ENCODE data around the gene DOCK8.
"Not testable (repeated sequence)": the region's sequence is repeated elsewhere in the genome, so short reads cannot be mapped to it uniquely, and the experiment has no call there.

Gene DOCK8

DNA sequence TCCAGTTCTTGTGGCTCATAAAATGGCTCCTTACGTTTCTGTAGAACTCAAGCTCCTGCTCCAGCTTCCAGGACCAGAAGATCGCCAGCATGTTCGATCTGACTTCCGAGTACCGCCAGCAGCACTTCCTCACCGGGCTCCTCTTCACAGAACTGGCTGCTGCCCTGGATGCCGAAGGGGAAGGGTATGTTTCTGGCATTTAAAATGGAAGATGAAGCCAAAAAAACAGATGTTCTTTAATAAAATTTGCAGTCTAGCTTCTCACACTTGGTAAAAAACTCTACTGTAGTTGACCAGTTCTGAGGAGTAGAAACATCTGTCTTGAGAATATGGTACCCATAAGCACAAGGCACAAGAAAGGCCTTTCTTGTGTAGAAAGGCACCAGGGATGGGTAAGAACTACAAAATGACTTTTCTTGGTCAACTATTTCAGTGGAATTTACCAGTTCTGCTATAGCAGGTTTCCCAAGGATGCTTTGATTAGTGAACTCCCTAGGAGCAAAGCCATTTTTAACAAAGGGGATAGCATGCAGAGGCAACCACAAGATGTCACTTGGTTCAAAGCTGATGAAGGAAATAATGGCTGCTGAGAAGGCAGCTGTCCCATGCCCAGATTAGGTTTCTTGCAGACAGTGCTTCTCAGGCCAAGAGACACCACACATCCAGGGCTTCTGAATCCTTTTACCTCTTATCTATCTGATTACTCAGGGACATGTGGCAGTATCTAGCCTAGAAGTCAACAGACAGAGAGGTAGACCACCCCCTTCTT is 192.4 kb downstream of the DOCK8 start:
- Histone ChIP-seq H3K4me2 (ENCODE audit: low read length) (no peak overlapping the region), H3K36me3 (ENCODE audit: insufficient read depth, low read length) (no peaks in the 10 kb centered on the region), H3K9ac (ENCODE audit: low read length) (no peak overlapping the region), H3K27me3 (ENCODE audit: insufficient read depth, low read length) (no peaks in the 10 kb centered on the region), H3K27ac (ENCODE audit: low read depth, low read length, poor library complexity, severe bottlenecking) (no peak overlapping the region), H3K9me2 (ENCODE audit: low read depth, low read length) (no peaks in the 10 kb centered on the region), H3K4me1 (ENCODE audit: insufficient read depth, low read length, severe bottlenecking) (no peaks in the 10 kb centered on the region), H3K4me3 (ENCODE audit: low read depth, low read length, poor library complexity, severe bottlenecking) (no peak overlapping the region), H2AFZ (ENCODE audit: low read length) (no peak overlapping the region), H3F3A (ENCODE audit: insufficient read depth, low read length) (no peaks in the 10 kb centered on the region), H4K20me1 (ENCODE audit: insufficient read depth, low read length) (no peaks in the 10 kb centered on the region), H3K79me2 (ENCODE audit: insufficient read depth, low read length) (no peaks in the 10 kb centered on the region), H3K9me3 (ENCODE audit: low read length) (no peaks in the 10 kb centered on the region)
- TF ChIP-seq, protein P1, sequence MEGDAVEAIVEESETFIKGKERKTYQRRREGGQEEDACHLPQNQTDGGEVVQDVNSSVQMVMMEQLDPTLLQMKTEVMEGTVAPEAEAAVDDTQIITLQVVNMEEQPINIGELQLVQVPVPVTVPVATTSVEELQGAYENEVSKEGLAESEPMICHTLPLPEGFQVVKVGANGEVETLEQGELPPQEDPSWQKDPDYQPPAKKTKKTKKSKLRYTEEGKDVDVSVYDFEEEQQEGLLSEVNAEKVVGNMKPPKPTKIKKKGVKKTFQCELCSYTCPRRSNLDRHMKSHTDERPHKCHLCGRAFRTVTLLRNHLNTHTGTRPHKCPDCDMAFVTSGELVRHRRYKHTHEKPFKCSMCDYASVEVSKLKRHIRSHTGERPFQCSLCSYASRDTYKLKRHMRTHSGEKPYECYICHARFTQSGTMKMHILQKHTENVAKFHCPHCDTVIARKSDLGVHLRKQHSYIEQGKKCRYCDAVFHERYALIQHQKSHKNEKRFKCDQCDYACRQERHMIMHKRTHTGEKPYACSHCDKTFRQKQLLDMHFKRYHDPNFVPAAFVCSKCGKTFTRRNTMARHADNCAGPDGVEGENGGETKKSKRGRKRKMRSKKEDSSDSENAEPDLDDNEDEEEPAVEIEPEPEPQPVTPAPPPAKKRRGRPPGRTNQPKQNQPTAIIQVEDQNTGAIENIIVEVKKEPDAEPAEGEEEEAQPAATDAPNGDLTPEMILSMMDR (IDR thresholded peaks at IDR 0.05; ENCODE audit: low read length) = no peak
- TF ChIP-seq EZH2 (IDR thresholded peaks at IDR 0.05; ENCODE audit: borderline replicate concordance, low read length) = no peak

DNA sequence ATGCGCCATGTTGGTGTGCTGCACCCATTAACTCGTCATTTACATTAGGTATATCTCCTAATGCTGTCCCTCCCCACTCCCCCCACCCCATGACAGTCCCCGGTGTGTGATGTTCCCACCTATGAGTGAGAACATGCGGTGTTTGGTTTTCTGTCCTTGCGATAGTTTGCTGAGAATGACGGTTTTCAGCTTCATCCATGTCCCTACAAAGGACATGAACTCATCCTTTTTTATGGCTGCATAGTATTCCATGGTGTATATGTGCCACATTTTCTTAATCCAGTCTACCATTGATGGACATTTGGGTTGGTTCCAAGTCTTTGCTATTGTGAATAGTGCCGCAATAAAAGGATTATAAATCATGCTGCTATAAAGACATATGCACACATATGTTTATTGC is 195.0 kb downstream of the DOCK8 start:
- not testable (repeated sequence) for H3K27me3 ChIP-seq (ENCODE audit: insufficient read depth, low read length); H2AFZ ChIP-seq (ENCODE audit: low read length); H3K9ac ChIP-seq (ENCODE audit: low read length); H3F3A ChIP-seq (ENCODE audit: insufficient read depth, low read length); H3K36me3 ChIP-seq (ENCODE audit: insufficient read depth, low read length); H3K4me2 ChIP-seq (ENCODE audit: low read length); H3K9me3 ChIP-seq (ENCODE audit: low read length); H3K79me2 ChIP-seq (ENCODE audit: insufficient read depth, low read length); H3K9me2 ChIP-seq (ENCODE audit: low read depth, low read length); H3K4me3 ChIP-seq (ENCODE audit: low read depth, low read length, poor library complexity, severe bottlenecking); H3K27ac ChIP-seq (ENCODE audit: low read depth, low read length, poor library complexity, severe bottlenecking); H4K20me1 ChIP-seq (ENCODE audit: insufficient read depth, low read length); H3K4me1 ChIP-seq (ENCODE audit: insufficient read depth, low read length, severe bottlenecking)

DNA sequence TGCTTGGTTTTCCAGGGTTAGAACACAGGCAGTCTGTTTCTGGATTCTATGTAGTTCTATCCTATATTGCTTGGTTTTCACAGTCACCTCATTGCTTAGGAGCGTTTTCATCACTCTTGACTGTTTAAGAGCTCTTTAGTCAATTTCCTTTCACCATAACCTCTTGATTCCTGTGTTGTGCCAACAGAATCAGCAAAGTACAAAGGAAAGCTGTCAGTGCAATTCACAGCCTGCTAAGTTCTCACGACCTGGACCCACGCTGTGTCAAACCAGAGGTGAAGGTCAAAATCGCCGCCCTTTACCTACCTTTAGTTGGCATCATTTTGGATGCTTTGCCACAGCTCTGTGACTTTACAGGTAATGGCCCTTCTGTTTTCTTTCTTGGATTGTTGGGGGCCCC is 199.9 kb downstream of the DOCK8 start:
- H3K79me2 ChIP-seq (ENCODE audit: insufficient read depth, low read length) = no peaks in the 10 kb centered on the region
- H3K36me3 ChIP-seq (ENCODE audit: insufficient read depth, low read length) = no peaks in the 10 kb centered on the region
- H3K4me1 ChIP-seq (ENCODE audit: insufficient read depth, low read length, severe bottlenecking) = no peaks in the 10 kb centered on the region
- H4K20me1 ChIP-seq (ENCODE audit: insufficient read depth, low read length) = no peaks in the 10 kb centered on the region
- no peak overlapping the region for H3K9ac ChIP-seq (ENCODE audit: low read length)
- no peak overlapping the region for H2AFZ ChIP-seq (ENCODE audit: low read length)
- H3K4me2 ChIP-seq (ENCODE audit: low read length) = no peak overlapping the region
- no peak overlapping the region for H3K4me3 ChIP-seq (ENCODE audit: low read depth, low read length, poor library complexity, severe bottlenecking)
- H3K27me3 ChIP-seq (ENCODE audit: insufficient read depth, low read length) = no peaks in the 10 kb centered on the region
- H3F3A ChIP-seq (ENCODE audit: insufficient read depth, low read length) = no peaks in the 10 kb centered on the region
- no peaks in the 10 kb centered on the region for H3K9me3 ChIP-seq (ENCODE audit: low read length)
- H3K27ac ChIP-seq (ENCODE audit: low read depth, low read length, poor library complexity, severe bottlenecking) = no peak overlapping the region
- H3K9me2 ChIP-seq (ENCODE audit: low read depth, low read length) = no peaks in the 10 kb centered on the region
- TF ChIP-seq EZH2 (IDR thresholded peaks at IDR 0.05; ENCODE audit: borderline replicate concordance, low read length) = no peak
- TF ChIP-seq, protein P1 (IDR thresholded peaks at IDR 0.05; ENCODE audit: low read length) = no peak

DNA sequence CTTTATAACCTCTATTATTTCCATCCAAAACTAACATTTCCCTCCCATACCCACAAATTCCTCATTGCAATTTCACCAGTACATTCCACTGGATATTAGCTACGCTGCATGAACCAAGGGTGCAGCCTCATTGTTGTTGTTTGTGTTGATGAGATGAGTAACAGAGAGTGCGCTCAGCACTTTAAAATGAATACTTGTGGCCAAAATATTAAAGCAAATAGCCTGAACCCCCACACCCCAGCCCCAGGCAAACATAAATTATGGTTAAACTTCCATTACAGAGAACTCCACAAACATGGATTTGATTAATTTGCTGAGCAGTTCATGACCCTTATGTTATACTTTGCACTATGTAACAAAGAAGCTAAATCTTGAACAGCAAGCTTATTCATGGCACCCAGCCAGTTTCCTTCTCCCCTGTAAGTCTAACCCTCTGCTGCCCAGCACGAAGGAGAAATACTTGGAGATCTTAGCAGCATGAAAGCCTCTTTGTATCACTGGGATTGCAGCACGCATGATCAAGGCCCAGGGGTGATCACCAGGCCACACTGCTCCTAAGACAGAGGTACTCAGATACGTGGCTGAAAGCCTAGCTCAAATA is 205.0 kb downstream of the DOCK8 start:
- Histone ChIP-seq H3F3A (ENCODE audit: insufficient read depth, low read length) (no peaks in the 10 kb centered on the region), H3K9me2 (ENCODE audit: low read depth, low read length) (no peaks in the 10 kb centered on the region), H3K79me2 (ENCODE audit: insufficient read depth, low read length) (no peaks in the 10 kb centered on the region), H4K20me1 (ENCODE audit: insufficient read depth, low read length) (no peaks in the 10 kb centered on the region), H3K36me3 (ENCODE audit: insufficient read depth, low read length) (no peaks in the 10 kb centered on the region), H3K4me1 (ENCODE audit: insufficient read depth, low read length, severe bottlenecking) (no peaks in the 10 kb centered on the region), H3K4me3 (ENCODE audit: low read depth, low read length, poor library complexity, severe bottlenecking) (no peak overlapping the region), H3K4me2 (ENCODE audit: low read length) (no peak overlapping the region), H3K9ac (ENCODE audit: low read length) (no peak overlapping the region), H3K9me3 (ENCODE audit: low read length) (no peaks in the 10 kb centered on the region), H3K27me3 (ENCODE audit: insufficient read depth, low read length) (no peaks in the 10 kb centered on the region), H2AFZ (ENCODE audit: low read length) (no peak overlapping the region), H3K27ac (ENCODE audit: low read depth, low read length, poor library complexity, severe bottlenecking) (no peak overlapping the region)
- no peak for TF ChIP-seq EZH2 (IDR thresholded peaks at IDR 0.05; ENCODE audit: borderline replicate concordance, low read length)
- TF ChIP-seq, protein P1 (IDR thresholded peaks at IDR 0.05; ENCODE audit: low read length) = no peak

Measured in OCI-LY1 (cell line).